ENCODE measurements around the gene TNFRSF8. TPM values are rescaled to one million over a fixed set of nuclear protein-coding genes. Genes with fewer than 3 reads are reported as not detected.

The TNFRSF8 gene
- total RNA-seq, 4 donors from 2014 or later = 0.84 to 4.9 (median 1.8) TPM; not detected in 1

GRCh38 chr1:12185918-12186678, 123.0 kb downstream of the TNFRSF8 start:
- 52 to 64% methylated on average over 11 of the region's 13 CpGs for WGBS, 2 donors
- Histone ChIP-seq H3K9me3 (no peaks in the 10 kb centered on the region), H3K27me3 (no peaks in the 10 kb centered on the region), H3K4me3 (peak overlapping the region in 1 of 4 donors; percentile 24), H3K27ac (peak overlapping the region; percentile 84 to 97 (median 87)), H3K36me3 (peaks cover 0 to 7% (median 0%) of the 10 kb centered on the region in 3 donors), H3K4me1 (peaks cover 0 to 86% (median 61%) of the 10 kb centered on the region in 4 donors)
- TF ChIP-seq CTCF (IDR thresholded peaks at IDR 0.05) (no peak), POLR2A (IDR thresholded peaks at IDR 0.05) (no peak), EP300 (IDR thresholded peaks at IDR 0.05) (no peak)
- DNase-seq (ENCODE audit: low spot score in 2 of 2) = no peak

- peak overlapping the region; percentile 84 to 97 (median 87) for H3K27ac ChIP-seq
- WGBS, 2 donors = 61 to 73% methylated on average over 3 to 4 of the region's 4 CpGs
- H3K27me3 ChIP-seq = no peaks in the 10 kb centered on the region
- H3K4me3 ChIP-seq = no peak overlapping the region
- no peaks in the 10 kb centered on the region for H3K9me3 ChIP-seq
- H3K36me3 ChIP-seq = peaks cover 0 to 12% (median 5%) of the 10 kb centered on the region in 3 donors
- H3K4me1 ChIP-seq = peaks cover 0 to 85% (median 59%) of the 10 kb centered on the region in 4 donors
- TF ChIP-seq CTCF (IDR thresholded peaks at IDR 0.05) (no peak), EP300 (IDR thresholded peaks at IDR 0.05) (no peak), POLR2A (IDR thresholded peaks at IDR 0.05) (no peak)
- DNase-seq (ENCODE audit: low spot score in 2 of 2) = no peak
Observed at GRCh38 chr1:12186679-12186985, 123.5 kb downstream of the TNFRSF8 start.

- 32 to 37% methylated on average over 3 of the region's 3 CpGs for WGBS, 2 donors
- no peak for TF ChIP-seq POLR2A (IDR thresholded peaks at IDR 0.05)
- TF ChIP-seq CTCF (IDR thresholded peaks at IDR 0.05) = no peak
- no peak for TF ChIP-seq EP300 (IDR thresholded peaks at IDR 0.05)
- Histone ChIP-seq H3K27ac (peak overlapping the region; percentile 15 to 97 (median 87)), H3K36me3 (peaks cover 0 to 27% (median 14%) of the 10 kb centered on the region in 3 donors), H3K9me3 (no peaks in the 10 kb centered on the region), H3K4me3 (no peak overlapping the region), H3K4me1 (peaks cover 0 to 71% (median 48%) of the 10 kb centered on the region in 4 donors), H3K27me3 (no peaks in the 10 kb centered on the region)
- DNase-seq (ENCODE audit: low spot score in 2 of 2) = no peak
Observed at GRCh38 chr1:12188115-12188514, 125.0 kb downstream of the TNFRSF8 start.

- H3K4me1 ChIP-seq = peaks cover 0 to 66% (median 48%) of the 10 kb centered on the region in 4 donors
- no peaks in the 10 kb centered on the region for H3K9me3 ChIP-seq
- peaks cover 0 to 33% (median 14%) of the 10 kb centered on the region in 3 donors for H3K36me3 ChIP-seq
- no peak overlapping the region for H3K4me3 ChIP-seq
- H3K27ac ChIP-seq = peak overlapping the region; percentile 15 to 97 (median 87)
- no peak for DNase-seq (ENCODE audit: low spot score in 2 of 2)
- no peaks in the 10 kb centered on the region for H3K27me3 ChIP-seq
- TF ChIP-seq EP300 (IDR thresholded peaks at IDR 0.05) = no peak
- no peak for TF ChIP-seq CTCF (IDR thresholded peaks at IDR 0.05)
- TF ChIP-seq POLR2A (IDR thresholded peaks at IDR 0.05) = no peak
- WGBS, 2 donors = 64 to 68% methylated on average over 10 to 12 of the region's 13 CpGs
Observed at GRCh38 chr1:12188657-12189327, 125.7 kb downstream of the TNFRSF8 start.

GRCh38 chr1:12189328-12189682, 126.2 kb downstream of the TNFRSF8 start:
- no peak overlapping the region for H3K4me3 ChIP-seq
- H3K27me3 ChIP-seq = no peaks in the 10 kb centered on the region
- H3K4me1 ChIP-seq = peaks cover 0 to 62% (median 47%) of the 10 kb centered on the region in 4 donors
- H3K9me3 ChIP-seq = no peaks in the 10 kb centered on the region
- no peak for DNase-seq (ENCODE audit: low spot score in 2 of 2)
- H3K27ac ChIP-seq = no peak overlapping the region
- H3K36me3 ChIP-seq = peaks cover 0 to 39% (median 14%) of the 10 kb centered on the region in 3 donors
- TF ChIP-seq EP300 (IDR thresholded peaks at IDR 0.05) (no peak), POLR2A (IDR thresholded peaks at IDR 0.05) (no peak), CTCF (IDR thresholded peaks at IDR 0.05) (no peak)
- WGBS, 2 donors = 77 to 80% methylated on average over 5 of the region's 5 CpGs
